HEK293T (cell line): ENCODE measurements around the gene RPS6KA5.
"Not testable (repeated sequence)": the region's sequence is repeated elsewhere in the genome, so short reads cannot be mapped to it uniquely, and the experiment has no call there.

Source experiments
- CTCF ChIA-PET: fragments of 350-600 bp; formaldehyde crosslinking; extraction: SDS; loops from one replicate; lab custom pipeline; 2021; ENCODE audit warnings: antibody characterized with exemption, inconsistent platforms; lab: Yijun Ruan, JAX
- POLR2A ChIA-PET: fragments of 350-600 bp; formaldehyde crosslinking; extraction: SDS; loops from one replicate; lab custom pipeline; 2020; ENCODE audit warnings: antibody characterized with exemption, inconsistent platforms; lab: Yijun Ruan, JAX
- DNase-seq: peaks from one replicate; pipeline ENCODE4 v3.0.0; 2012; ENCODE audit warnings: mixed read lengths; ENCODE audit errors: extremely low spot score
- ARNT ChIP-seq: fragments of 450-650 bp; IDR thresholded peaks from 2 replicates; pipeline ENCODE4 v1.6.1; 2017; ENCODE audit warnings: mild to moderate bottlenecking
- BHLHE40 ChIP-seq: fragments of 450-650 bp; IDR thresholded peaks from 2 replicates; pipeline ENCODE4 v1.6.1; 2016; ENCODE audit warnings: mild to moderate bottlenecking, moderate library complexity, borderline replicate concordance
- CTBP1 ChIP-seq: fragments of 450-650 bp; IDR thresholded peaks from 2 replicates; pipeline ENCODE4 v1.6.1; 2016; ENCODE audit warnings: borderline replicate concordance
- ELF4 ChIP-seq: fragments of 450-650 bp; IDR thresholded peaks from 2 replicates; pipeline ENCODE4 v1.6.1; 2017; ENCODE audit warnings: antibody characterized with exemption
- FOXA1 ChIP-seq: fragments of 450-650 bp; IDR thresholded peaks from 2 replicates; pipeline ENCODE4 v1.6.1; 2016; ENCODE audit warnings: mild to moderate bottlenecking
- FOXK2 ChIP-seq: fragments of 450-650 bp; IDR thresholded peaks from 2 replicates; pipeline ENCODE4 v1.6.1; 2016; ENCODE audit warnings: mild to moderate bottlenecking
- FOXM1 ChIP-seq: fragments of 450-650 bp; IDR thresholded peaks from 2 replicates; pipeline ENCODE4 v1.6.1; 2017; ENCODE audit warnings: mild to moderate bottlenecking, borderline replicate concordance
- HDGF ChIP-seq: fragments of 450-650 bp; IDR thresholded peaks from 2 replicates; pipeline ENCODE4 v1.6.1; 2017; ENCODE audit warnings: antibody characterized with exemption, borderline replicate concordance
- L3MBTL2 ChIP-seq: fragments of 450-650 bp; conservative IDR thresholded peaks from 2 replicates; pipeline ENCODE4 v1.6.1; 2016; ENCODE audit warnings: mild to moderate bottlenecking
- LEF1 ChIP-seq: fragments of 450-650 bp; IDR thresholded peaks from 2 replicates; pipeline ENCODE4 v1.6.1; 2017; ENCODE audit warnings: mild to moderate bottlenecking, borderline replicate concordance
- NFRKB ChIP-seq: fragments of 450-650 bp; IDR thresholded peaks from 2 replicates; pipeline ENCODE4 v1.6.1; 2016; ENCODE audit warnings: mild to moderate bottlenecking, moderate library complexity
- PKNOX1 ChIP-seq: fragments of 450-650 bp; IDR thresholded peaks from 2 replicates; pipeline ENCODE4 v1.6.1; 2016
- SP1 ChIP-seq: fragments of 450-650 bp; IDR thresholded peaks from 2 replicates; pipeline ENCODE4 v1.6.1; 2017
- SUZ12 ChIP-seq: fragments of 450-650 bp; IDR thresholded peaks from 2 replicates; pipeline ENCODE4 v1.6.1; 2016; ENCODE audit warnings: mild to moderate bottlenecking
- TARDBP ChIP-seq: fragments of 450-650 bp; IDR thresholded peaks from 2 replicates; pipeline ENCODE4 v1.6.1; 2016
- ZNF384 ChIP-seq: fragments of 450-650 bp; IDR thresholded peaks from 2 replicates; pipeline ENCODE4 v1.6.1; 2016

Gene RPS6KA5

GRCh38 chr14:90848944-90849731 lies 211.3 kb downstream of the RPS6KA5 start:
- CTCF ChIA-PET, result interaction anchor here (0.8 kb wide), 1 partner anchor 14 kb away, joined by 3 read pairs; no protein-coding TSS in a partner anchor
- DNase-seq, result no peak
- no peak for TF ChIP-seq ZNF384
- no peak for TF ChIP-seq ELF4
- TF ChIP-seq SP1, result no peak
- no peak for TF ChIP-seq ARNT
- no peak for TF ChIP-seq NFRKB
- no peak for TF ChIP-seq CTBP1
- no peak for TF ChIP-seq HDGF
- TF ChIP-seq L3MBTL2, result no peak
- TF ChIP-seq FOXK2, result no peak
- TF ChIP-seq PKNOX1, result no peak
- TF ChIP-seq LEF1, result no peak
- TF ChIP-seq SUZ12, result no peak
- TF ChIP-seq TARDBP, result no peak
- POLR2A ChIA-PET, result interaction anchor here (1.4 kb wide), 1 partner anchor 17 kb away, joined by 4 read pairs; no protein-coding TSS in a partner anchor

- ChIA-PET POLR2A (no interaction called here), CTCF (no interaction called here)
- TF ChIP-seq FOXA1 (no peak), NFRKB (no peak), HDGF (no peak), SUZ12 (no peak), L3MBTL2 (no peak), LEF1 (no peak), FOXM1 (no peak), BHLHE40 (no peak), TARDBP (no peak), SP1 (no peak), ELF4 (no peak), PKNOX1 (no peak), ARNT (no peak), CTBP1 (no peak), ZNF384 (no peak), FOXK2 (no peak)
- DNase-seq, result no peak
These were observed 213.9 kb downstream of the RPS6KA5 start for GRCh38 chr14:90846511-90846910.

GRCh38 chr14:90844321-90844720 lies 216.1 kb downstream of the RPS6KA5 start:
- ChIA-PET POLR2A (no interaction called here), CTCF (no interaction called here)
- TF ChIP-seq LEF1 (no peak), L3MBTL2 (no peak), BHLHE40 (no peak), FOXK2 (no peak), TARDBP (no peak), SP1 (no peak), ARNT (no peak), SUZ12 (no peak), ELF4 (no peak), PKNOX1 (no peak), FOXM1 (no peak), CTBP1 (no peak), NFRKB (no peak), HDGF (no peak), FOXA1 (no peak), ZNF384 (no peak)
- no peak for DNase-seq

GRCh38 chr14:90842726-90843125 lies 217.7 kb downstream of the RPS6KA5 start:
- no peak for DNase-seq
- TF ChIP-seq FOXM1, result no peak
- ChIA-PET CTCF (no interaction called here), POLR2A (no interaction called here)

GRCh38 chr14:90840667-90841066 lies 219.8 kb downstream of the RPS6KA5 start:
- POLR2A ChIA-PET, DNase-seq: not testable (repeated sequence)
- CTCF ChIA-PET, result interaction anchor here (0.5 kb wide), 1 partner anchor 1716 kb away, joined by 4 read pairs; no protein-coding TSS in a partner anchor

- ChIA-PET POLR2A (no interaction called here), CTCF (no interaction called here)
- no peak for DNase-seq
- TF ChIP-seq SP1, result no peak
- TF ChIP-seq NFRKB, result no peak
- TF ChIP-seq CTBP1, result no peak
- TF ChIP-seq FOXA1, result no peak
- no peak for TF ChIP-seq ZNF384
- TF ChIP-seq TARDBP, result no peak
These were observed 220.6 kb downstream of the RPS6KA5 start for GRCh38 chr14:90839889-90840266.
